WERI-Rb-1 (cell line): Measurements from ENCODE around the gene POLD2.
A peak's percentile ranks its signal among the peaks of the same experiment; 100 is the strongest.

Source experiments
- DNase-seq: peaks from one replicate; pipeline ENCODE4 v3.0.0-alpha.2; 2020
- H3K27ac ChIP-seq: fragments of 250-450 bp; sonication (Bioruptor Pico); 2 replicates; pipeline ENCODE4 v1.5.1; 2020; ENCODE audit warnings: mild to moderate bottlenecking, moderate library complexity
- H3K27me3 ChIP-seq: fragments of 250-450 bp; sonication (Bioruptor Pico); 2 replicates; pipeline ENCODE4 v1.5.1; 2021; ENCODE audit warnings: mild to moderate bottlenecking, low read depth, moderate library complexity; ENCODE audit not compliant: insufficient read depth, severe bottlenecking
- H3K36me3 ChIP-seq: fragments of 250-450 bp; sonication (Bioruptor Pico); 2 replicates; pipeline ENCODE4 v1.5.1; 2020; ENCODE audit warnings: mild to moderate bottlenecking, moderate library complexity
- H3K4me3 ChIP-seq: 2 replicates; pipeline ENCODE4 v1.5.1; 2011; ENCODE audit warnings: low read depth, mild to moderate bottlenecking, control low read depth, low read length
- H3K9me3 ChIP-seq: fragments of 250-450 bp; sonication (Bioruptor Pico); 2 replicates; pipeline ENCODE4 v1.5.1; 2021; ENCODE audit warnings: mild to moderate bottlenecking, moderate library complexity; ENCODE audit not compliant: severe bottlenecking
- CTCF ChIP-seq: IDR thresholded peaks from 2 replicates; pipeline ENCODE4 v1.5.1; 2011; ENCODE audit warnings: low read depth, mild to moderate bottlenecking, control low read depth, inconsistent platforms, low read length

POLD2 gene

GRCh38 chr7:44153948-44154335 is 30.6 kb upstream of the POLD2 start:
- Histone ChIP-seq H3K4me3 (no peak overlapping the region), H3K27me3 (no peaks in the 10 kb centered on the region), H3K9me3 (no peaks in the 10 kb centered on the region), H3K36me3 (no peaks in the 10 kb centered on the region), H3K27ac (no peak overlapping the region)
- DNase-seq: no peak
- no peak for TF ChIP-seq CTCF

DNA sequence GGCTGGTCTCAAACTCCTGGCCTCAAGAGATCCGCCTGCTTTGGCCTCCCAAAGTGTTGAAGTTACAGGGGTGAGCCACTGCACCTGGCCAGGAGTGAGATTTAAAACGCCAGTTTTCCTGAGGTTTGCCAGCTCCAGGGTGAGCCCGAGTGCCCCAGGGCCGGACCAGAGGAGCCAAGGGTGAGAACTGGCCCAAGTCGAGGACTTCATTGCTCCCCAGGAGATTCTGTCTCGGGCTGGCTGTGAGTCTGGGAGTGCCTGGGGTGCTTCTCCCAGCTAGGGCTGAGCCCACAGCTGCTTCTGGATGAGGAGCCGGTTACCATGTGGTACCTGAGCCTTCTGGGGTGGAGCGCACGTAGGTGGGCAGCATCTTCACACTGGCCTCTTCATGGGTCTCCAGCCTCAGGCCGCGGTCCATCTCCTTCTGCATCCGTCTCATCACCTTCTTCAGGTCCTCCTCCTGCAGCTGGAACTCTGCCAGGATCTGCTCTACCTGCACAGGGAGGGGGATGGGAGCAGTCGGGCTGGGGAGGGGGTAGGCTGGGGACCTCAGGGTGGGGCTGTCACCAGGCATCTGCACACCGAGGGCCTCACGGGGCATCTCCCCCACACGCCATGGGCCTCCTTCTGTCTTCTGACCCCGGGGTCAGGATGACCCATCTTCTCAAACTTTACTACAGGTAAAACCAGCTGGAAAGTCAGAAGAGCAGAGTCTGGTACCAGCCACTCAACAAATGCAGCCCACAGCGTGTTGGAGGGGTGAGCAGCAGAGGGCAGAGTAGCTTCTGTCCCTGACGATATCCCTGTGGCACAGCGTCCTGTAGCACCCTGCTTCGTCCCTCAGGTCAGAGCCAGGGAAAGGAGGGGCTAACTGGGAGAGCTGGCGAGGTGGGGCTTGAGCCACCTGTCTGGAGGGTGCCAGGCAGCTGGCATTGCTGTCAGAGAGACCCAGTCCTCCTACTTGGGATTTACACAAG is 29.9 kb upstream of the POLD2 start:
- DNase-seq: no peak
- H3K27ac ChIP-seq: no peak overlapping the region
- H3K36me3 ChIP-seq: no peaks in the 10 kb centered on the region

GRCh38 chr7:44151956-44152355 is 28.6 kb upstream of the POLD2 start:
- Histone ChIP-seq H3K27ac (no peak overlapping the region), H3K36me3 (no peaks in the 10 kb centered on the region), H3K9me3 (no peaks in the 10 kb centered on the region), H3K27me3 (no peaks in the 10 kb centered on the region), H3K4me3 (no peak overlapping the region)
- TF ChIP-seq CTCF: no peak
- no peak for DNase-seq

More for the DNA sequence above, 29.9 kb upstream of the POLD2 start:
- peak; percentile 36; the same call in 1 of the 2 replicates for TF ChIP-seq CTCF
- no peaks in the 10 kb centered on the region for H3K27me3 ChIP-seq
- no peak overlapping the region for H3K4me3 ChIP-seq
- no peaks in the 10 kb centered on the region for H3K9me3 ChIP-seq

GRCh38 chr7:44150966-44151941 is 27.9 kb upstream of the POLD2 start:
- Histone ChIP-seq H3K4me3 (no peak overlapping the region), H3K36me3 (no peaks in the 10 kb centered on the region), H3K27me3 (no peaks in the 10 kb centered on the region), H3K27ac (peak overlapping the region; percentile 44), H3K9me3 (no peaks in the 10 kb centered on the region)
- no peak for DNase-seq
- no peak for TF ChIP-seq CTCF

GRCh38 chr7:44150466-44150832 is 27.1 kb upstream of the POLD2 start:
- Histone ChIP-seq H3K27ac (peak overlapping the region; percentile 44), H3K9me3 (no peaks in the 10 kb centered on the region), H3K27me3 (no peaks in the 10 kb centered on the region), H3K4me3 (no peak overlapping the region), H3K36me3 (no peaks in the 10 kb centered on the region)
- TF ChIP-seq CTCF: no peak
- DNase-seq: no peak
